Smooth muscle cell (in vitro differentiated cells): ENCODE results near the gene XYLT1. TPM values are rescaled to one million over a fixed set of nuclear protein-coding genes. Genes with fewer than 3 reads are reported as not detected.
"Not testable (repeated sequence)": the region's sequence is repeated elsewhere in the genome, so short reads cannot be mapped to it uniquely, and the experiment has no call there.

Source experiments
- DNase-seq: peaks from one replicate; lab custom pipeline; 2025; ENCODE audit not compliant: unreplicated experiment; lab: John Stamatoyannopoulos, UW
- H2AFZ ChIP-seq: fragments of 200-600 bp; sonication (generic); 2 replicates; pipeline ENCODE4 v1.6.0; 2016; ENCODE audit warnings: antibody characterized with exemption, low read depth, mild to moderate bottlenecking
- H3F3A ChIP-seq: fragments of 200-600 bp; sonication (generic); 2 replicates; pipeline ENCODE4 v1.6.0; 2017; ENCODE audit warnings: antibody characterized with exemption, low read depth
- H3K27ac ChIP-seq: fragments of 200-600 bp; sonication (generic); 2 replicates; pipeline ENCODE4 v1.5.1; 2016; ENCODE audit warnings: low read depth, mild to moderate bottlenecking
- H3K27me3 ChIP-seq: fragments of 200-600 bp; sonication (generic); 2 replicates; pipeline ENCODE4 v1.6.1; 2016; ENCODE audit warnings: low read depth, mild to moderate bottlenecking
- H3K36me3 ChIP-seq: fragments of 200-600 bp; sonication (generic); 2 replicates; pipeline ENCODE4 v1.5.1; 2016; ENCODE audit warnings: low read depth
- H3K4me1 ChIP-seq: fragments of 200-600 bp; sonication (generic); 2 replicates; pipeline ENCODE4 v1.5.1; 2016; ENCODE audit warnings: low read depth
- H3K4me2 ChIP-seq: fragments of 200-600 bp; sonication (generic); 2 replicates; pipeline ENCODE4 v1.6.0; 2016; ENCODE audit warnings: mild to moderate bottlenecking
- H3K4me3 ChIP-seq: fragments of 200-600 bp; sonication (generic); 2 replicates; pipeline ENCODE4 v1.5.1; 2016; ENCODE audit warnings: mild to moderate bottlenecking
- H3K79me2 ChIP-seq: fragments of 200-600 bp; sonication (generic); 2 replicates; pipeline ENCODE4 v1.6.0; 2016; ENCODE audit warnings: low read depth, mild to moderate bottlenecking
- H3K9ac ChIP-seq: fragments of 200-600 bp; sonication (generic); 2 replicates; pipeline ENCODE4 v1.6.0; 2016; ENCODE audit warnings: low read depth
- H3K9me3 ChIP-seq: fragments of 200-600 bp; sonication (generic); replicated peaks from 2 replicates; pipeline ENCODE4 v1.5.1; 2016; ENCODE audit warnings: low read depth
- H4K20me1 ChIP-seq: fragments of 200-600 bp; sonication (generic); 2 replicates; pipeline ENCODE4 v1.6.0; 2016; ENCODE audit warnings: low read depth
- CTCF ChIP-seq: fragments of 200-600 bp; sonication (generic); IDR thresholded peaks from 2 replicates; pipeline ENCODE4 v1.5.1; 2017; ENCODE audit warnings: borderline replicate concordance, mild to moderate bottlenecking, antibody characterized with exemption; ENCODE audit not compliant: insufficient read depth, poor library complexity, severe bottlenecking
- WGBS: methylation state at CpG from one replicate; pipeline ENCODE4 v1.1.7; 2016; ENCODE audit warnings: low lambda C conversion rate; 5-methylcytosine and 5-hydroxymethylcytosine counted together
- polyA plus RNA-seq: library from polyadenylated mRNA; unstranded; fragments of >200 nt; fragmentation: Nextera tagmentation; extraction: Ambion mirVana; gene quantifications from 2 replicates; pipeline ENCODE4 v1.2.1, GENCODE V29; 2016
- total RNA-seq: library from RNA; depleted of rRNA; stranded (reverse); fragments of >200 nt; gene quantifications from 2 replicates; pipeline ENCODE4 v1.2.3, GENCODE V29; 2014

XYLT1 gene
- total and polyA plus RNA-seq, 2 experiments from 2014 or later: 9.5 to 19.9 TPM

DNA sequence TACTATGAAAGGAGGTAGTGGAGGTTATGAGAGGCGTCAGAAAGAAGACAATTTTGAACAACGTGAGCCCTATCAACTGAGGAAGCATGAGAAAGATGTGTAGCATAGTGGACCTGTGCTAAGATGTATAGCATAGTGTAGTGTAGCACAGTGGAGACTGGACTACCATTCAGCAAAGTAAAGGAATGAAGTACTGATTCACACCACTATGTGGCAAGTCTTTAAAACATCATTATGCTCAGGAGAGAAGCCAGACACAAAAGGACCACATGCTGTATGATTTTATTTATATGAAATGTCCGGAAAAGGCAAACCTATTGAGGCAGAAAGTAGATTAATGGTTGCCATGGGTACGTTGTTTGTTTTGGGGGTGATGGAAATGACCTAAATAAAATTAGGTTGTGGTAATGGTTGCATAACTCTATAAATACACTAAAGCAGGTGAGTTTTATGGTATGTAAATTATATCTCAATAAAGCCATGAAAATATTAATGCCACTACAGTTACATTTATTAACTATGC, 20.4 kb upstream of the XYLT1 start:
- Histone ChIP-seq H3K4me1 (no peaks in the 10 kb centered on the region), H3K4me3 (no peak overlapping the region), H3K79me2 (no peaks in the 10 kb centered on the region), H3K27ac (no peak overlapping the region), H3F3A (no peaks in the 10 kb centered on the region), H3K9me3 (no peaks in the 10 kb centered on the region), H3K27me3 (no peaks in the 10 kb centered on the region), H4K20me1 (no peaks in the 10 kb centered on the region), H3K9ac (no peak overlapping the region), H3K4me2 (no peak overlapping the region), H2AFZ (no peak overlapping the region), H3K36me3 (no peaks in the 10 kb centered on the region)
- no peak for DNase-seq
- no peak for TF ChIP-seq CTCF
- WGBS: 85% methylated on average over 4 of the region's 4 CpGs

DNA sequence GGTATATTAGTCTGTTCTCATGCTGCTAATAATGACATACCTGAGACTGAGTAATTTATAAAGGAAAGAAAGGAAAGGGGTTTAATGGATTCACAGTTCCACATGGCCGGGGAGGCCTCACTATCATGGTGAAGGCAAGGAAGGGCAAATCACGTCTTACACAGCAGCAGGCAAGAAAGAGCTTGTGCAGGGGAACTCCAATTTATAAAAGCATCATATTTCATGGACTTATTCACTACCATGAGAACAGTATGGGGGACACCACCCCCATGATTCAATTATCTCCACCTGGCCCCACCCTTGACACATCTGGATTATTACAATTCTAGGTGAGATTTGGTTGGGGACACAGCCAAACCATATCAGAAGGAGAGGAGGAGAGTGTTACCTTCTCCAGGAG, 17.7 kb upstream of the XYLT1 start:
- Histone ChIP-seq H3F3A (no peaks in the 10 kb centered on the region), H2AFZ (no peak overlapping the region), H3K27ac (no peak overlapping the region), H3K27me3 (no peaks in the 10 kb centered on the region), H3K4me3 (no peak overlapping the region), H3K4me2 (no peak overlapping the region), H3K79me2 (no peaks in the 10 kb centered on the region), H3K36me3 (no peaks in the 10 kb centered on the region), H4K20me1 (no peaks in the 10 kb centered on the region), H3K9me3 (no peaks in the 10 kb centered on the region), H3K4me1 (no peaks in the 10 kb centered on the region), H3K9ac (no peak overlapping the region)
- WGBS: 96% methylated on average over 2 of the region's 2 CpGs
- no peak for DNase-seq
- no peak for TF ChIP-seq CTCF

GRCh38 chr16:17483351-17483750, 12.6 kb upstream of the XYLT1 start:
- no peaks in the 10 kb centered on the region for H3K4me1 ChIP-seq
- DNase-seq: no peak
- H3K79me2 ChIP-seq: no peaks in the 10 kb centered on the region
- H3K9ac ChIP-seq: no peak overlapping the region
- TF ChIP-seq CTCF: no peak
- H2AFZ ChIP-seq: no peak overlapping the region
- H4K20me1 ChIP-seq: no peaks in the 10 kb centered on the region
- no peaks in the 10 kb centered on the region for H3K36me3 ChIP-seq
- H3K27me3 ChIP-seq: no peaks in the 10 kb centered on the region
- no peaks in the 10 kb centered on the region for H3K9me3 ChIP-seq
- WGBS: 69% methylated on average over 3 of the region's 3 CpGs
- no peak overlapping the region for H3K27ac ChIP-seq
- no peaks in the 10 kb centered on the region for H3F3A ChIP-seq
- H3K4me2 ChIP-seq: peak overlapping the region; percentile 36
- no peak overlapping the region for H3K4me3 ChIP-seq

GRCh38 chr16:17482341-17482740, 11.6 kb upstream of the XYLT1 start:
- not testable (repeated sequence) for H3F3A ChIP-seq, H4K20me1 ChIP-seq, H3K27me3 ChIP-seq, H3K4me1 ChIP-seq, DNase-seq, H3K9me3 ChIP-seq, H3K36me3 ChIP-seq, H3K9ac ChIP-seq, H2AFZ ChIP-seq, H3K79me2 ChIP-seq, H3K4me2 ChIP-seq, H3K4me3 ChIP-seq, H3K27ac ChIP-seq
- WGBS: 87% methylated on average over 4 of the region's 4 CpGs
